Thyroid gland (tissue), 4 donors: Measurements from ENCODE around the gene FAM114A1. TPM values are rescaled to one million over a fixed set of nuclear protein-coding genes. Genes with fewer than 3 reads are reported as not detected.
A peak's percentile ranks its signal among the peaks of the same experiment; 100 is the strongest.

ENCODE experiments used
- DNase-seq, 2 donors: peaks; one replicate each; pipeline ENCODE4 v3.0.0-alpha.2; 2019
- H3K27ac ChIP-seq, 3 donors: fragments of 200-600 bp; sonication (generic); 1 replicate in 2 of 3; 2 replicates in 1 of 3; pipeline ENCODE4 v1.5.1; 2016 to 2019; ENCODE audit warnings: mild to moderate bottlenecking in 1 of 3, moderate library complexity in 1 of 3
- H3K27me3 ChIP-seq: fragments of 200-600 bp; sonication (generic); one replicate; pipeline ENCODE4 v1.5.1; 2019
- H3K36me3 ChIP-seq, 2 donors: fragments of 200-600 bp; sonication (generic); one replicate each; pipeline ENCODE4 v1.5.1; 2016 to 2019
- H3K4me1 ChIP-seq, 2 donors: fragments of 200-600 bp; sonication (generic); one replicate each; pipeline ENCODE4 v1.5.1; 2017 to 2019
- H3K4me3 ChIP-seq, 3 donors: fragments of 200-600 bp; sonication (generic); replicated peaks in 1 of 3; 1 replicate in 2 of 3; 2 replicates in 1 of 3; pipeline ENCODE4 v1.5.1; 2016; ENCODE audit warnings: mild to moderate bottlenecking in 1 of 3
- H3K9me3 ChIP-seq: fragments of 200-600 bp; sonication (generic); one replicate; pipeline ENCODE4 v1.5.1; 2017
- CTCF ChIP-seq, 6 experiments: fragments of 200-600 bp in 3 of 6; fragments of 450-650 bp in 3 of 6; sonication (generic) in 3 of 6; IDR thresholded peaks; one replicate each; pipeline ENCODE4 v1.5.1; 2016 to 2019; ENCODE audit warnings: antibody characterized with exemption in 6 of 6, mild to moderate bottlenecking in 2 of 6, inconsistent platforms in 1 of 6, moderate library complexity in 1 of 6
- POLR2A ChIP-seq, 2 donors: fragments of 450-650 bp; IDR thresholded peaks; one replicate each; pipeline ENCODE4 v1.6.1; 2017; ENCODE audit warnings: antibody characterized with exemption in 2 of 2, mild to moderate bottlenecking in 2 of 2, moderate library complexity in 1 of 2
- WGBS, 2 donors: methylation state at CpG; one replicate each; pipeline ENCODE4 v1.1.5; 2017; 5-methylcytosine and 5-hydroxymethylcytosine counted together
- intact Hi-C: fragments of 100-400 bp; cut with DNase I; formaldehyde crosslinking; loops from one replicate; pipeline ENCODE4 v1.15.1; 2023
- total RNA-seq, 4 donors: library from RNA; depleted of rRNA; stranded (reverse); fragments of >200 nt; gene quantifications; one replicate each; pipeline ENCODE4 v1.2.3, GENCODE V29; 2016

Gene FAM114A1
- total RNA-seq, 4 donors from 2014 or later = 80.1 to 144 (median 110) TPM

- WGBS, 2 donors = 31 to 37% methylated on average over 3 of the region's 3 CpGs
These were observed 10.1 kb upstream of the FAM114A1 start for GRCh38 chr4:38857354-38858096.

GRCh38 chr4:38858097-38858420 is 9.5 kb upstream of the FAM114A1 start:
- no peak for DNase-seq
- Histone ChIP-seq H3K36me3 (no peaks in the 10 kb centered on the region), H3K27ac (peak overlapping the region in 2 of 3 donors; percentile 5 to 50), H3K27me3 (no peaks in the 10 kb centered on the region), H3K4me1 (peaks cover 0 to 12% of the 10 kb centered on the region in 2 donors), H3K9me3 (no peaks in the 10 kb centered on the region), H3K4me3 (no peak overlapping the region)
- TF ChIP-seq CTCF (IDR thresholded peaks at IDR 0.05) = no peak
- no peak for TF ChIP-seq POLR2A (IDR thresholded peaks at IDR 0.05)
- 64 to 65% methylated on average over 3 of the region's 3 CpGs for WGBS, 2 donors
- intact Hi-C loops = loop anchor here (5.0 kb wide), 1 partner anchor 96 kb away; no protein-coding TSS in a partner anchor

More at GRCh38 chr4:38857354-38858096, 10.1 kb upstream of the FAM114A1 start:
- H3K27ac ChIP-seq = peak overlapping the region in 2 of 3 donors; percentile 5 to 50
- H3K27me3 ChIP-seq = no peaks in the 10 kb centered on the region
- H3K9me3 ChIP-seq = no peaks in the 10 kb centered on the region
- H3K4me3 ChIP-seq = no peak overlapping the region
- H3K4me1 ChIP-seq = peaks cover 0 to 12% of the 10 kb centered on the region in 2 donors
- TF ChIP-seq CTCF (IDR thresholded peaks at IDR 0.05) (no peak), POLR2A (IDR thresholded peaks at IDR 0.05) (no peak)
- intact Hi-C loops = loop anchor here (5.0 kb wide), 1 partner anchor 95 kb away; no protein-coding TSS in a partner anchor
- DNase-seq = peak; percentile 13 to 15
- H3K36me3 ChIP-seq = no peaks in the 10 kb centered on the region

- 92 to 97% methylated on average over 7 of the region's 7 CpGs for WGBS, 2 donors
- Histone ChIP-seq H3K27ac (no peak overlapping the region), H3K27me3 (no peaks in the 10 kb centered on the region), H3K4me1 (peaks cover 0 to 12% of the 10 kb centered on the region in 2 donors), H3K9me3 (no peaks in the 10 kb centered on the region), H3K36me3 (no peaks in the 10 kb centered on the region), H3K4me3 (no peak overlapping the region)
- TF ChIP-seq CTCF (IDR thresholded peaks at IDR 0.05) (no peak), POLR2A (IDR thresholded peaks at IDR 0.05) (no peak)
- intact Hi-C loops = loop anchor here (5.0 kb wide), 1 partner anchor 97 kb away; no protein-coding TSS in a partner anchor
- no peak for DNase-seq
These were observed 8.1 kb upstream of the FAM114A1 start for GRCh38 chr4:38859501-38859900.

- intact Hi-C loops = no loop called here
- no peaks in the 10 kb centered on the region for H3K9me3 ChIP-seq
- no peaks in the 10 kb centered on the region for H3K27me3 ChIP-seq
- peaks cover 0 to 12% of the 10 kb centered on the region in 2 donors for H3K4me1 ChIP-seq
- TF ChIP-seq CTCF (IDR thresholded peaks at IDR 0.05) = peak in 5 of 6 experiments; percentile 34 to 65 (median 40)
- TF ChIP-seq POLR2A (IDR thresholded peaks at IDR 0.05) = no peak
- H3K36me3 ChIP-seq = no peaks in the 10 kb centered on the region
- peak; percentile 36 to 40 for DNase-seq
- 29 to 32% methylated on average over 5 of the region's 5 CpGs for WGBS, 2 donors
- no peak overlapping the region for H3K27ac ChIP-seq
- no peak overlapping the region for H3K4me3 ChIP-seq
These were observed 6.7 kb upstream of the FAM114A1 start for GRCh38 chr4:38860788-38861424.

GRCh38 chr4:38861791-38862190 is 5.8 kb upstream of the FAM114A1 start:
- no peak for TF ChIP-seq CTCF (IDR thresholded peaks at IDR 0.05)
- no peak for TF ChIP-seq POLR2A (IDR thresholded peaks at IDR 0.05)
- Histone ChIP-seq H3K27ac (no peak overlapping the region), H3K4me3 (no peak overlapping the region), H3K4me1 (peaks cover 0 to 12% of the 10 kb centered on the region in 2 donors), H3K27me3 (no peaks in the 10 kb centered on the region), H3K9me3 (no peaks in the 10 kb centered on the region), H3K36me3 (no peaks in the 10 kb centered on the region)
- 81 to 90% methylated on average over 4 of the region's 4 CpGs for WGBS, 2 donors
- intact Hi-C loops = no loop called here
- no peak for DNase-seq
